WTC11 (cell line): ENCODE data around the gene CALHM5. TPM values are rescaled to one million over a fixed set of nuclear protein-coding genes. Genes with fewer than 3 reads are reported as not detected.

Experiments
- ATAC-seq: fragments of 200-7000 bp; cut with Tn5 transposase; 2 replicates; pipeline ENCODE4 v1.10.0; 2021; ENCODE audit warnings: mild to moderate bottlenecking, moderate library complexity
- CTCF ChIA-PET: fragments of 300-600 bp; sonication (Branson Sonifier 250); formaldehyde crosslinking; loops from one replicate; lab custom pipeline; 2021; ENCODE audit warnings: antibody characterized with exemption; lab: Charles Lee
- POLR2A ChIA-PET: fragments of 350-600 bp; sonication (Branson Sonifier 250); formaldehyde crosslinking; loops from one replicate; lab custom pipeline; 2021; ENCODE audit warnings: antibody characterized with exemption; lab: Charles Lee
- DNase-seq: peaks from one replicate; pipeline ENCODE4 v3.0.0; 2021; ENCODE audit warnings: low spot score
- H3K27ac Mint-ChIP-seq: 2 replicates; pipeline ENCODE4 v1.8.0; 2021; ENCODE audit warnings: mixed read lengths
- H3K27me3 Mint-ChIP-seq: 2 replicates; pipeline ENCODE4 v1.8.0; 2021; ENCODE audit warnings: low read depth, mild to moderate bottlenecking, moderate library complexity, mixed read lengths
- H3K36me3 Mint-ChIP-seq: 2 replicates; pipeline ENCODE4 v1.8.0; 2021; ENCODE audit warnings: mixed read lengths
- H3K4me1 Mint-ChIP-seq: 2 replicates; pipeline ENCODE4 v1.8.0; 2022; ENCODE audit warnings: mixed read lengths
- H3K4me3 Mint-ChIP-seq: 2 replicates; pipeline ENCODE4 v1.8.0; 2021; ENCODE audit warnings: mild to moderate bottlenecking, moderate library complexity, mixed read lengths
- H3K9me3 Mint-ChIP-seq: 2 replicates; pipeline ENCODE4 v1.8.0; 2021; ENCODE audit warnings: mixed read lengths
- ATF2 ChIP-seq: sonication (generic); formaldehyde crosslinking; IDR thresholded peaks from 2 replicates; pipeline ENCODE4 v1.8.1; 2022; ENCODE audit warnings: low read depth, missing genetic modification reagents, borderline replicate concordance
- ELF4 ChIP-seq: sonication (generic); formaldehyde crosslinking; IDR thresholded peaks from 2 replicates; pipeline ENCODE4 v1.8.1; 2022; ENCODE audit warnings: low read depth, mild to moderate bottlenecking, moderate library complexity, missing genetic modification reagents
- GRHL2 ChIP-seq: fragments of 250-450 bp; sonication (Bioruptor Pico); IDR thresholded peaks from 2 replicates; pipeline ENCODE4 v1.8.0; 2022; ENCODE audit warnings: mild to moderate bottlenecking, moderate library complexity; ENCODE audit not compliant: insufficient replicate concordance, severe bottlenecking
- HMGA2 ChIP-seq: fragments of 250-450 bp; sonication (Bioruptor Pico); IDR thresholded peaks from 2 replicates; pipeline ENCODE4 v1.4.0; 2021; ENCODE audit warnings: mild to moderate bottlenecking, moderate library complexity
- JAZF1 ChIP-seq: fragments of 250-450 bp; sonication (Bioruptor Pico); IDR thresholded peaks from 2 replicates; pipeline ENCODE4 v1.9.0; 2021; ENCODE audit warnings: moderate library complexity, mild to moderate bottlenecking, inconsistent platforms
- JUN ChIP-seq: sonication (generic); formaldehyde crosslinking; IDR thresholded peaks from 2 replicates; pipeline ENCODE4 v1.8.0; 2023; ENCODE audit warnings: mild to moderate bottlenecking, missing genetic modification reagents
- NR2C2 ChIP-seq: sonication (generic); formaldehyde crosslinking; IDR thresholded peaks from 2 replicates; pipeline ENCODE4 v1.8.0; 2022; ENCODE audit warnings: mild to moderate bottlenecking, missing genetic modification reagents
- OVOL2 ChIP-seq: fragments of 250-450 bp; sonication (Bioruptor Pico); IDR thresholded peaks from 2 replicates; pipeline ENCODE4 v1.9.0; 2021; ENCODE audit warnings: mild to moderate bottlenecking, borderline replicate concordance
- SMAD3 ChIP-seq: sonication (generic); formaldehyde crosslinking; IDR thresholded peaks from 2 replicates; pipeline ENCODE4 v1.8.0; 2022; ENCODE audit warnings: missing genetic modification reagents, mild to moderate bottlenecking, borderline replicate concordance
- ZMAT4 ChIP-seq: fragments of 250-450 bp; sonication (Bioruptor Pico); IDR thresholded peaks from 2 replicates; pipeline ENCODE4 v1.9.0; 2021; ENCODE audit warnings: mild to moderate bottlenecking
- ZNF138 ChIP-seq: sonication (generic); formaldehyde crosslinking; conservative IDR thresholded peaks from 2 replicates; pipeline ENCODE4 v1.8.1; 2022; ENCODE audit warnings: mild to moderate bottlenecking, moderate library complexity, missing genetic modification reagents
- ZNF396 ChIP-seq: fragments of 250-450 bp; sonication (Bioruptor Pico); IDR thresholded peaks from 2 replicates; pipeline ENCODE4 v1.8.0; 2021; ENCODE audit warnings: mild to moderate bottlenecking, moderate library complexity, borderline replicate concordance
- total RNA-seq: library from RNA; stranded (reverse); gene quantifications from 3 replicates; pipeline ENCODE4 v1.2.3, GENCODE V29; 2021
- TF ChIP-seq, protein P1 (sequence below): sonication (generic); formaldehyde crosslinking; IDR thresholded peaks from 2 replicates; pipeline ENCODE4 v1.8.1; 2023; ENCODE audit warnings: mild to moderate bottlenecking, missing genetic modification reagents, borderline replicate concordance
- TF ChIP-seq, protein P2 (sequence below): fragments of 250-450 bp; sonication (Bioruptor Pico); IDR thresholded peaks from 2 replicates; pipeline ENCODE4 v1.8.0; 2021; ENCODE audit warnings: mild to moderate bottlenecking
- TF ChIP-seq, protein P3 (sequence below): fragments of 250-450 bp; sonication (Bioruptor Pico); IDR thresholded peaks from 2 replicates; pipeline ENCODE4 v1.9.0; 2021; ENCODE audit warnings: mild to moderate bottlenecking
- TF ChIP-seq, protein P4 (sequence below): sonication (generic); formaldehyde crosslinking; IDR thresholded peaks from 2 replicates; pipeline ENCODE4 v1.8.0; 2022; ENCODE audit warnings: mild to moderate bottlenecking, missing genetic modification reagents

Gene CALHM5
- total RNA-seq, 1 experiment from 2014 or later: 0.09 TPM

DNA sequence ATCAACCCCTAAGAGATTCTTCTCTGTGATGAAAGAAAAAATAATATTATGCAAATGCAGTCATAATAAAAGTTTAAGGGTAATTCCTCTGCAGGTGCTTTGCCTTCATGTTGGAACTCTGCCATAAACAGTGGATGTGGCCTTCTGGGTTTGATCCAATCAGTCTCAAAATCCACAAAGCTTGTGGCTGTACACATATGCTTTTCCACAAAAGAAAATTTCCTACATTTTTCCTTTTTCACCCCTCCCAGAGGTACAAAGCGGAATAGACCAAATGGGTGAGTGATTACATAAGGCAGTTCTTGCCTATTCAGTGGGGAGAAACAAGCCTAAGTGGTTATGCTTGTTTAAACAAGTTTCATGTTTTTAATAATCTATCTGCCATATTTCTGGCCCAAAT is 16.7 kb downstream of the CALHM5 start:
- Mint-ChIP-seq H3K4me3 (no peak overlapping the region), H3K27me3 (no peaks in the 10 kb centered on the region), H3K9me3 (no peaks in the 10 kb centered on the region), H3K27ac (no peak overlapping the region), H3K4me1 (peaks cover 55% of the 10 kb centered on the region), H3K36me3 (no peaks in the 10 kb centered on the region)
- DNase-seq (no peak), ATAC-seq (no peak)
- POLR2A ChIA-PET: no interaction called here
- TF ChIP-seq ELF4 (CRISPR knock-in tag): no peak
- TF ChIP-seq JAZF1: no peak
- no peak for TF ChIP-seq GRHL2
- no peak for TF ChIP-seq ZMAT4 (CRISPR knock-in tag)
- no peak for TF ChIP-seq NR2C2 (CRISPR knock-in tag)
- TF ChIP-seq ZNF138: no peak
- TF ChIP-seq ATF2 (CRISPR knock-in tag): no peak
- TF ChIP-seq HMGA2 (CRISPR knock-in tag): no peak
- TF ChIP-seq, protein P1, sequence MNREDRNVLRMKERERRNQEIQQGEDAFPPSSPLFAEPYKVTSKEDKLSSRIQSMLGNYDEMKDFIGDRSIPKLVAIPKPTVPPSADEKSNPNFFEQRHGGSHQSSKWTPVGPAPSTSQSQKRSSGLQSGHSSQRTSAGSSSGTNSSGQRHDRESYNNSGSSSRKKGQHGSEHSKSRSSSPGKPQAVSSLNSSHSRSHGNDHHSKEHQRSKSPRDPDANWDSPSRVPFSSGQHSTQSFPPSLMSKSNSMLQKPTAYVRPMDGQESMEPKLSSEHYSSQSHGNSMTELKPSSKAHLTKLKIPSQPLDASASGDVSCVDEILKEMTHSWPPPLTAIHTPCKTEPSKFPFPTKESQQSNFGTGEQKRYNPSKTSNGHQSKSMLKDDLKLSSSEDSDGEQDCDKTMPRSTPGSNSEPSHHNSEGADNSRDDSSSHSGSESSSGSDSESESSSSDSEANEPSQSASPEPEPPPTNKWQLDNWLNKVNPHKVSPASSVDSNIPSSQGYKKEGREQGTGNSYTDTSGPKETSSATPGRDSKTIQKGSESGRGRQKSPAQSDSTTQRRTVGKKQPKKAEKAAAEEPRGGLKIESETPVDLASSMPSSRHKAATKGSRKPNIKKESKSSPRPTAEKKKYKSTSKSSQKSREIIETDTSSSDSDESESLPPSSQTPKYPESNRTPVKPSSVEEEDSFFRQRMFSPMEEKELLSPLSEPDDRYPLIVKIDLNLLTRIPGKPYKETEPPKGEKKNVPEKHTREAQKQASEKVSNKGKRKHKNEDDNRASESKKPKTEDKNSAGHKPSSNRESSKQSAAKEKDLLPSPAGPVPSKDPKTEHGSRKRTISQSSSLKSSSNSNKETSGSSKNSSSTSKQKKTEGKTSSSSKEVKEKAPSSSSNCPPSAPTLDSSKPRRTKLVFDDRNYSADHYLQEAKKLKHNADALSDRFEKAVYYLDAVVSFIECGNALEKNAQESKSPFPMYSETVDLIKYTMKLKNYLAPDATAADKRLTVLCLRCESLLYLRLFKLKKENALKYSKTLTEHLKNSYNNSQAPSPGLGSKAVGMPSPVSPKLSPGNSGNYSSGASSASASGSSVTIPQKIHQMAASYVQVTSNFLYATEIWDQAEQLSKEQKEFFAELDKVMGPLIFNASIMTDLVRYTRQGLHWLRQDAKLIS (CRISPR knock-in tag): no peak
- TF ChIP-seq, protein P2, sequence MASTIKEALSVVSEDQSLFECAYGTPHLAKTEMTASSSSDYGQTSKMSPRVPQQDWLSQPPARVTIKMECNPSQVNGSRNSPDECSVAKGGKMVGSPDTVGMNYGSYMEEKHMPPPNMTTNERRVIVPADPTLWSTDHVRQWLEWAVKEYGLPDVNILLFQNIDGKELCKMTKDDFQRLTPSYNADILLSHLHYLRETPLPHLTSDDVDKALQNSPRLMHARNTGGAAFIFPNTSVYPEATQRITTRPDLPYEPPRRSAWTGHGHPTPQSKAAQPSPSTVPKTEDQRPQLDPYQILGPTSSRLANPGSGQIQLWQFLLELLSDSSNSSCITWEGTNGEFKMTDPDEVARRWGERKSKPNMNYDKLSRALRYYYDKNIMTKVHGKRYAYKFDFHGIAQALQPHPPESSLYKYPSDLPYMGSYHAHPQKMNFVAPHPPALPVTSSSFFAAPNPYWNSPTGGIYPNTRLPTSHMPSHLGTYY (CRISPR knock-in tag): no peak
- TF ChIP-seq JUN (CRISPR knock-in tag): no peak
- CTCF ChIA-PET: no interaction called here

- ATAC-seq: peak; percentile 23; the same call in 1 of the 2 replicates
- CTCF ChIA-PET: interaction anchor here (1.4 kb wide), 2 partner anchors 17 to 260 kb away, joined by 3 to 4 read pairs; partner anchors contain the start of gene CALHM5
- peak overlapping the region; percentile 21; the same call in 1 of the 2 replicates for H3K27ac Mint-ChIP-seq
Measured at GRCh38 chr6:116528780-116529179, 17.3 kb downstream of the CALHM5 start.

More at GRCh38 chr6:116528780-116529179, 17.3 kb downstream of the CALHM5 start:
- Mint-ChIP-seq H3K4me3 (no peak overlapping the region), H3K9me3 (no peaks in the 10 kb centered on the region), H3K36me3 (no peaks in the 10 kb centered on the region), H3K4me1 (peaks cover 54% of the 10 kb centered on the region), H3K27me3 (no peaks in the 10 kb centered on the region)
- TF ChIP-seq SMAD3 (no peak), ZNF396 (CRISPR knock-in tag) (no peak), OVOL2 (CRISPR knock-in tag) (no peak)
- TF ChIP-seq, protein P1 (CRISPR knock-in tag): no peak
- TF ChIP-seq, protein P3, sequence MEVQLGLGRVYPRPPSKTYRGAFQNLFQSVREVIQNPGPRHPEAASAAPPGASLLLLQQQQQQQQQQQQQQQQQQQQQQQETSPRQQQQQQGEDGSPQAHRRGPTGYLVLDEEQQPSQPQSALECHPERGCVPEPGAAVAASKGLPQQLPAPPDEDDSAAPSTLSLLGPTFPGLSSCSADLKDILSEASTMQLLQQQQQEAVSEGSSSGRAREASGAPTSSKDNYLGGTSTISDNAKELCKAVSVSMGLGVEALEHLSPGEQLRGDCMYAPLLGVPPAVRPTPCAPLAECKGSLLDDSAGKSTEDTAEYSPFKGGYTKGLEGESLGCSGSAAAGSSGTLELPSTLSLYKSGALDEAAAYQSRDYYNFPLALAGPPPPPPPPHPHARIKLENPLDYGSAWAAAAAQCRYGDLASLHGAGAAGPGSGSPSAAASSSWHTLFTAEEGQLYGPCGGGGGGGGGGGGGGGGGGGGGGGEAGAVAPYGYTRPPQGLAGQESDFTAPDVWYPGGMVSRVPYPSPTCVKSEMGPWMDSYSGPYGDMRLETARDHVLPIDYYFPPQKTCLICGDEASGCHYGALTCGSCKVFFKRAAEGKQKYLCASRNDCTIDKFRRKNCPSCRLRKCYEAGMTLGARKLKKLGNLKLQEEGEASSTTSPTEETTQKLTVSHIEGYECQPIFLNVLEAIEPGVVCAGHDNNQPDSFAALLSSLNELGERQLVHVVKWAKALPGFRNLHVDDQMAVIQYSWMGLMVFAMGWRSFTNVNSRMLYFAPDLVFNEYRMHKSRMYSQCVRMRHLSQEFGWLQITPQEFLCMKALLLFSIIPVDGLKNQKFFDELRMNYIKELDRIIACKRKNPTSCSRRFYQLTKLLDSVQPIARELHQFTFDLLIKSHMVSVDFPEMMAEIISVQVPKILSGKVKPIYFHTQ (CRISPR knock-in tag): no peak
- TF ChIP-seq, protein P4, sequence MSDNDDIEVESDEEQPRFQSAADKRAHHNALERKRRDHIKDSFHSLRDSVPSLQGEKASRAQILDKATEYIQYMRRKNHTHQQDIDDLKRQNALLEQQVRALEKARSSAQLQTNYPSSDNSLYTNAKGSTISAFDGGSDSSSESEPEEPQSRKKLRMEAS (CRISPR knock-in tag): no peak
- DNase-seq: no peak
- POLR2A ChIA-PET: no interaction called here
